ENCODE results near the gene ZRANB1. TPM values are rescaled to one million over a fixed set of nuclear protein-coding genes. Genes with fewer than 3 reads are reported as not detected.

ZRANB1 gene
- total RNA-seq, 1 experiment from 2014 or later, result 23.2 TPM

DNA sequence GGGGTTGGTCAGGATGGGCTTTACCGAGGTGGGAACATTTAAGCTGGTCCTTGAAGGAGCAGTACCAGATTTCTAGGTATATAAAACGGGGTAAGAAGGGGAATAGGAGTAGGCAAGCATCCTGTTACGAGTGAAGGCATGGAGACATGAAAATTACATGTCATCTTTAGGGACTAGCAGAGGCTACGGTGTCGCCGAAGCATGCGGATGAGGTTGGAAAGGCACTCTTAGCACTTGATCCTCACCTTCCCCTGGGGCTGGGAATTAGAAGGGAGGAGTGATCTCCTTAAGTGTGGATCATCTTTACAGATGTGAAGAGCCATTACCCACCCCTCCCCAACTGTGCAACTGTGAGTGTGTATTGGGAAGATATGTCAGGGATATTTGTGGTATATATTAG is 13.8 kb upstream of the ZRANB1 start:
- intact Hi-C loops (cut with micrococcal nuclease), result no loop called here
- Mint-ChIP-seq H3K27ac (ENCODE audit: low read depth, unreplicated experiment) (no peak overlapping the region), H3K4me1 (ENCODE audit: insufficient read depth, unreplicated experiment) (peaks cover 5% of the 10 kb centered on the region), H3K4me3 (ENCODE audit: unreplicated experiment) (no peak overlapping the region), H3K27me3 (ENCODE audit: insufficient read depth, unreplicated experiment) (no peaks in the 10 kb centered on the region), H3K9me3 (ENCODE audit: unreplicated experiment) (peaks cover 7% of the 10 kb centered on the region), H3K36me3 (ENCODE audit: insufficient read depth, unreplicated experiment) (peaks cover 25% of the 10 kb centered on the region)
- POLR2A ChIA-PET, result no interaction called here
- TF ChIP-seq, protein P1, sequence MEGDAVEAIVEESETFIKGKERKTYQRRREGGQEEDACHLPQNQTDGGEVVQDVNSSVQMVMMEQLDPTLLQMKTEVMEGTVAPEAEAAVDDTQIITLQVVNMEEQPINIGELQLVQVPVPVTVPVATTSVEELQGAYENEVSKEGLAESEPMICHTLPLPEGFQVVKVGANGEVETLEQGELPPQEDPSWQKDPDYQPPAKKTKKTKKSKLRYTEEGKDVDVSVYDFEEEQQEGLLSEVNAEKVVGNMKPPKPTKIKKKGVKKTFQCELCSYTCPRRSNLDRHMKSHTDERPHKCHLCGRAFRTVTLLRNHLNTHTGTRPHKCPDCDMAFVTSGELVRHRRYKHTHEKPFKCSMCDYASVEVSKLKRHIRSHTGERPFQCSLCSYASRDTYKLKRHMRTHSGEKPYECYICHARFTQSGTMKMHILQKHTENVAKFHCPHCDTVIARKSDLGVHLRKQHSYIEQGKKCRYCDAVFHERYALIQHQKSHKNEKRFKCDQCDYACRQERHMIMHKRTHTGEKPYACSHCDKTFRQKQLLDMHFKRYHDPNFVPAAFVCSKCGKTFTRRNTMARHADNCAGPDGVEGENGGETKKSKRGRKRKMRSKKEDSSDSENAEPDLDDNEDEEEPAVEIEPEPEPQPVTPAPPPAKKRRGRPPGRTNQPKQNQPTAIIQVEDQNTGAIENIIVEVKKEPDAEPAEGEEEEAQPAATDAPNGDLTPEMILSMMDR (IDR thresholded peaks at IDR 0.05; ENCODE audit: unreplicated experiment), result no peak
- DNase-seq (ENCODE audit: unreplicated experiment), result no peak
- CTCF ChIA-PET, result no interaction called here
- no TSS peak for BruUV-seq (replicated peaks)

DNA sequence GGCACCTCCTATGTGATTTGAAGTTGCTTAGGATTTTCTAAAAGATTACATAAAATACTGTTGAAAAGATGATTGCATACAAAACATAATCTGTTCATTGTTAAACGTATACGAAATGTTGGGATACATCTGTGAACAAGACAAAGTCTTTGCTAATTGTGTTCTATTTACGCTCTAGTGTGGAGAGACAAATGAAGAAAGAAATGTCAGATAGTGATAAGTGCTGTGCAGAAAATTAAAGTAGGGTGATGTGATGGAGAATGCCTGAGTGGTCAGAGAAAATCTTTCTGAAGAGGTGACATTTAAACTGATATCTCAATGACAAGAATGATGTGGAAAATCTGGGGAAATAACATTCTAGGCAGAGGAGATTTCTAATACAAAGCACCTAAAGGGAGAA is 13.4 kb upstream of the ZRANB1 start:
- Mint-ChIP-seq H3K4me1 (ENCODE audit: insufficient read depth, unreplicated experiment) (peaks cover 5% of the 10 kb centered on the region), H3K27ac (ENCODE audit: low read depth, unreplicated experiment) (no peak overlapping the region), H3K9me3 (ENCODE audit: unreplicated experiment) (peaks cover 7% of the 10 kb centered on the region), H3K36me3 (ENCODE audit: insufficient read depth, unreplicated experiment) (peaks cover 28% of the 10 kb centered on the region), H3K4me3 (ENCODE audit: unreplicated experiment) (no peak overlapping the region), H3K27me3 (ENCODE audit: insufficient read depth, unreplicated experiment) (no peaks in the 10 kb centered on the region)
- no peak for DNase-seq (ENCODE audit: unreplicated experiment)
- ChIA-PET POLR2A (no interaction called here), CTCF (no interaction called here)
- TF ChIP-seq, protein P1 (IDR thresholded peaks at IDR 0.05; ENCODE audit: unreplicated experiment), result no peak
- no TSS peak for BruUV-seq (replicated peaks)
- intact Hi-C loops (cut with micrococcal nuclease), result no loop called here

DNA sequence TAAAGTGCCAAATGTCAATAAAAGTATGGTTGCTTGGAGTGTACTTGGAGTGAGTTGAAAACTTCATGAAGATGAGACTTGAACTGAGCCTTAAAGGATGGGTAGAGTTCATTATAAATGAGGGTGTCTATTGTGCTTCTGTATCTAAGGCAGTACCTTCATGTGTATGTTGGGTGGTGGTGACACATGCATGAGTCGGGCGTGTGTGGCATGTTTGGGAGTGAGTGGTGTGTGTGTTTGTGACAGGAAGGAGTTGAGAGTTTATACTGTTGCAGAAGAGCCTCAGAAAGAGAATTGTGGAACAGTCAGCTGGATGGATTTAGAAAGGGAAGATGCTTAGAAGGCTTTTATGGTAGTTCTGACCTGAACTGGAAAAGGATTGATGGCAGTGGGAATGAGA is 6.0 kb upstream of the ZRANB1 start:
- BruUV-seq (replicated peaks), result no TSS peak
- Mint-ChIP-seq H3K4me1 (ENCODE audit: insufficient read depth, unreplicated experiment) (peaks cover 9% of the 10 kb centered on the region), H3K36me3 (ENCODE audit: insufficient read depth, unreplicated experiment) (peaks cover 10% of the 10 kb centered on the region), H3K9me3 (ENCODE audit: unreplicated experiment) (peaks cover 7% of the 10 kb centered on the region), H3K27ac (ENCODE audit: low read depth, unreplicated experiment) (no peak overlapping the region), H3K27me3 (ENCODE audit: insufficient read depth, unreplicated experiment) (no peaks in the 10 kb centered on the region), H3K4me3 (ENCODE audit: unreplicated experiment) (no peak overlapping the region)
- DNase-seq (ENCODE audit: unreplicated experiment), result no peak
- TF ChIP-seq, protein P1 (IDR thresholded peaks at IDR 0.05; ENCODE audit: unreplicated experiment), result no peak
- intact Hi-C loops (cut with micrococcal nuclease), result no loop called here
- CTCF ChIA-PET, result no interaction called here
- POLR2A ChIA-PET, result interaction anchor here (2.1 kb wide), 1 partner anchor 19 kb away, joined by 7 read pairs; no protein-coding TSS in a partner anchor

DNA sequence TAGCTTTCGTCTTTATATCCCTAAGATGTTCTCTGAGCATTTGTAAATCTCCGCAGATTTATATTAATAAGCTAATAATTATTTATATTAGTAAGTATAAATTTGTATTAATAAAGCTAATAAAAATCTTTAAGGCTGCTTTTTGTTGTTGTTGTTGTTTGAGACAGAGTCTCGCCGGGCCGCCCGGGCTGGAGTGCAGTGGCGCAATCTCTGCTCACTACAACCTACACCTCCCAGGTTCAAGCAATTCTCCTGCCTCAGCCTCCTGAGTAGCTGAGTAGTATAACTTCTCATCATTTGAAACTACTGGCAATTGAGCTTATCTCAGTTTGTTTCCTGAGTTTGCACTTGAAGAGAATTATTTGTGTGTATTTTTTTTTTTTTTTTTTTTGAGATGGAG is 5.1 kb upstream of the ZRANB1 start:
- Mint-ChIP-seq H3K9me3 (ENCODE audit: unreplicated experiment) (peaks cover 4% of the 10 kb centered on the region), H3K27ac (ENCODE audit: low read depth, unreplicated experiment) (no peak overlapping the region), H3K27me3 (ENCODE audit: insufficient read depth, unreplicated experiment) (no peaks in the 10 kb centered on the region), H3K4me1 (ENCODE audit: insufficient read depth, unreplicated experiment) (peaks cover 9% of the 10 kb centered on the region), H3K36me3 (ENCODE audit: insufficient read depth, unreplicated experiment) (peaks cover 10% of the 10 kb centered on the region), H3K4me3 (ENCODE audit: unreplicated experiment) (no peak overlapping the region)
- TF ChIP-seq, protein P1 (IDR thresholded peaks at IDR 0.05; ENCODE audit: unreplicated experiment), result no peak
- ChIA-PET CTCF (interaction anchor here (0.6 kb wide), 2 partner anchors 24 to 32 kb away, joined by 3 read pairs; no protein-coding TSS in a partner anchor), POLR2A (interaction anchor here (2.1 kb wide), 1 partner anchor 20 kb away, joined by 7 read pairs; no protein-coding TSS in a partner anchor)
- intact Hi-C loops (cut with micrococcal nuclease), result no loop called here
- no TSS peak for BruUV-seq (replicated peaks)
- DNase-seq (ENCODE audit: unreplicated experiment), result no peak
